ENCODE measurements around the gene LINS1. TPM values are rescaled to one million over a fixed set of nuclear protein-coding genes. Genes with fewer than 3 reads are reported as not detected.

Gene LINS1
- total and polyA plus RNA-seq, 10 of the 15 experiments (the other 5 are each of a cell fraction or from before 2014, with no cell fraction given): 13.5 to 33.1 (median 20.3) TPM

- TF ChIP-seq MTA2 (IDR thresholded peaks at IDR 0.05; ENCODE audit: low read depth) (0 out of 2 replicates have a peak, but pooled peaks have one; percentile 27), HCFC1 (IDR thresholded peaks at IDR 0.05; ENCODE audit: low read length) (peak; percentile 61), PML (IDR thresholded peaks at IDR 0.05; ENCODE audit: low read length) (peak; percentile 65; the same call in 1 of the 2 replicates), RCOR1 (conservative IDR thresholded peaks at IDR 0.05; ENCODE audit: low read depth, low read length) (no peak), EZH2 (IDR thresholded peaks at IDR 0.05; ENCODE audit: borderline replicate concordance, control insufficient read depth, low read depth, low read length) (no peak), RELA (IDR thresholded peaks at IDR 0.05; ENCODE audit: borderline replicate concordance, partially characterized antibody) (no peak), STAT1 (conservative IDR thresholded peaks at IDR 0.05) (peak; percentile 22; the same call in 1 of the 2 replicates), RFX5 (IDR thresholded peaks at IDR 0.05; ENCODE audit: low read depth, low read length) (peak; percentile 60), POLR2AphosphoS5 (IDR thresholded peaks at IDR 0.05; ENCODE audit: low read length) (peak; percentile 48; the same call in 1 of the 2 replicates), POU2F2 (IDR thresholded peaks at IDR 0.05; ENCODE audit: borderline replicate concordance, low read depth, low read length) (0 out of 3 replicates have a peak, but pooled peaks have one; percentile 18), TCF12 (IDR thresholded peaks at IDR 0.05; ENCODE audit: low read depth, low read length) (0 out of 2 replicates have a peak, but pooled peaks have one; percentile 2), DPF2 (IDR thresholded peaks at IDR 0.05) (peak; percentile 80), NFYB (IDR thresholded peaks at IDR 0.05; ENCODE audit: insufficient read depth, low read depth, low read length) (peak; percentile 93), BHLHE40 (IDR thresholded peaks at IDR 0.05; ENCODE audit: borderline replicate concordance in 1 of 2, low read depth in 2 of 2, low read length in 1 of 2) (peak in 1 of 2 experiments; percentile 38; a peak in 1 of 4 replicates), MXI1 (IDR thresholded peaks at IDR 0.05; ENCODE audit: low read depth, low read length) (peak; percentile 96), BCL11A (IDR thresholded peaks at IDR 0.05; ENCODE audit: low read depth, low read length) (0 out of 2 replicates have a peak, but pooled peaks have one; percentile 7), MYB (IDR thresholded peaks at IDR 0.05; ENCODE audit: borderline replicate concordance, low read depth, low read length) (no peak), BMI1 (IDR thresholded peaks at IDR 0.05; ENCODE audit: borderline replicate concordance) (peak; percentile 96), ZZZ3 (IDR thresholded peaks at IDR 0.05; ENCODE audit: control insufficient read depth, insufficient read length, low read depth) (no peak), TCF7 (IDR thresholded peaks at IDR 0.05; ENCODE audit: borderline replicate concordance) (no peak), IRF4 (IDR thresholded peaks at IDR 0.05; ENCODE audit: low read depth, low read length) (0 out of 2 replicates have a peak, but pooled peaks have one; percentile 12), E4F1 (IDR thresholded peaks at IDR 0.05; ENCODE audit: borderline replicate concordance, partially characterized antibody) (peak; percentile 100)
- TF ChIP-seq, protein P1, sequence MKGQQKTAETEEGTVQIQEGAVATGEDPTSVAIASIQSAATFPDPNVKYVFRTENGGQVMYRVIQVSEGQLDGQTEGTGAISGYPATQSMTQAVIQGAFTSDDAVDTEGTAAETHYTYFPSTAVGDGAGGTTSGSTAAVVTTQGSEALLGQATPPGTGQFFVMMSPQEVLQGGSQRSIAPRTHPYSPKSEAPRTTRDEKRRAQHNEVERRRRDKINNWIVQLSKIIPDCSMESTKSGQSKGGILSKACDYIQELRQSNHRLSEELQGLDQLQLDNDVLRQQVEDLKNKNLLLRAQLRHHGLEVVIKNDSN (IDR thresholded peaks at IDR 0.05; ENCODE audit: borderline replicate concordance, extremely low read length, insufficient read depth, low read depth, low read length): no peak
- TF ChIP-seq, protein P2, sequence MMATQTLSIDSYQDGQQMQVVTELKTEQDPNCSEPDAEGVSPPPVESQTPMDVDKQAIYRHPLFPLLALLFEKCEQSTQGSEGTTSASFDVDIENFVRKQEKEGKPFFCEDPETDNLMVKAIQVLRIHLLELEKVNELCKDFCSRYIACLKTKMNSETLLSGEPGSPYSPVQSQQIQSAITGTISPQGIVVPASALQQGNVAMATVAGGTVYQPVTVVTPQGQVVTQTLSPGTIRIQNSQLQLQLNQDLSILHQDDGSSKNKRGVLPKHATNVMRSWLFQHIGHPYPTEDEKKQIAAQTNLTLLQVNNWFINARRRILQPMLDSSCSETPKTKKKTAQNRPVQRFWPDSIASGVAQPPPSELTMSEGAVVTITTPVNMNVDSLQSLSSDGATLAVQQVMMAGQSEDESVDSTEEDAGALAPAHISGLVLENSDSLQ (IDR thresholded peaks at IDR 0.05): peak; percentile 76; the same call in 1 of the 2 replicates
These were observed at the start of gene LINS1, which contains the start of gene ASB7 (continued) for GRCh38 chr15:100602064-100602822.
